Hepatocyte (in vitro differentiated cells): Measurements from ENCODE around the gene MBNL3.

ENCODE experiments used
- EZH2 ChIP-seq: fragments of 200-600 bp; sonication (generic); IDR thresholded peaks from 2 replicates; pipeline ENCODE4 v1.6.1; 2016; ENCODE audit warnings: antibody characterized with exemption, mild to moderate bottlenecking, borderline replicate concordance
- TF ChIP-seq, protein P1 (sequence below): fragments of 200-600 bp; sonication (generic); IDR thresholded peaks from 2 replicates; pipeline ENCODE4 v1.5.1; 2016; ENCODE audit warnings: antibody characterized with exemption, mild to moderate bottlenecking; ENCODE audit not compliant: poor library complexity

GRCh38 chrX:132532913-132533312, 44.1 kb upstream of the MBNL3 start:
- TF ChIP-seq, protein P1, sequence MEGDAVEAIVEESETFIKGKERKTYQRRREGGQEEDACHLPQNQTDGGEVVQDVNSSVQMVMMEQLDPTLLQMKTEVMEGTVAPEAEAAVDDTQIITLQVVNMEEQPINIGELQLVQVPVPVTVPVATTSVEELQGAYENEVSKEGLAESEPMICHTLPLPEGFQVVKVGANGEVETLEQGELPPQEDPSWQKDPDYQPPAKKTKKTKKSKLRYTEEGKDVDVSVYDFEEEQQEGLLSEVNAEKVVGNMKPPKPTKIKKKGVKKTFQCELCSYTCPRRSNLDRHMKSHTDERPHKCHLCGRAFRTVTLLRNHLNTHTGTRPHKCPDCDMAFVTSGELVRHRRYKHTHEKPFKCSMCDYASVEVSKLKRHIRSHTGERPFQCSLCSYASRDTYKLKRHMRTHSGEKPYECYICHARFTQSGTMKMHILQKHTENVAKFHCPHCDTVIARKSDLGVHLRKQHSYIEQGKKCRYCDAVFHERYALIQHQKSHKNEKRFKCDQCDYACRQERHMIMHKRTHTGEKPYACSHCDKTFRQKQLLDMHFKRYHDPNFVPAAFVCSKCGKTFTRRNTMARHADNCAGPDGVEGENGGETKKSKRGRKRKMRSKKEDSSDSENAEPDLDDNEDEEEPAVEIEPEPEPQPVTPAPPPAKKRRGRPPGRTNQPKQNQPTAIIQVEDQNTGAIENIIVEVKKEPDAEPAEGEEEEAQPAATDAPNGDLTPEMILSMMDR: no peak
- TF ChIP-seq EZH2: no peak
